GM11168 (cell line): ENCODE measurements around the gene GORASP2.

ENCODE experiments used
- in situ Hi-C: fragments of 300-500 bp; cut with MboI; formaldehyde crosslinking; loops from one replicate; pipeline ENCODE4 v1.12.0; 2022; ENCODE audit warnings: low sequenced_read_pairs; ENCODE audit not compliant: unreplicated experiment

Gene GORASP2

DNA sequence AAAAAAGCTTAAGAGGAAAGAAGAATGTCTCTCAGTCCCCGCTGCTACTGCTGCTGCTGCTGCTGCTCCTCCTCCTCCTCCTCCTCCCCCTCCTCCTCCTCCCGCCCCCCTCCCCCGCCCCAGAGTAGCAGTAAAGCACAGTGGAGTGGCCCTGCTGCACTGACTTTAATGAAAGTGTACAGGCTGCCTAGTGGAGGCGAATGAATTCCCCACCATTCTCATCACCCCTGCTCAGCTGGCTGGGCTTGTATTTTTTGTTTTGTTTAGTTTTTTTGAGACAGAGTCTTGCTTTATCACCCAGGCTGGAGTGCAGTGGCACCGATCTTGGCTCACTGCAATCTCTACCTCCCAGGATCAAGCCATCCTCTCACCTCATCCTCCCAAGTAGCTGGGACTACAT lies 34.3 kb downstream of the GORASP2 start:
- in situ Hi-C loops: no loop called here

GRCh38 chr2:170965446-170966225 lies 36.6 kb downstream of the GORASP2 start:
- in situ Hi-C loops: no loop called here

DNA sequence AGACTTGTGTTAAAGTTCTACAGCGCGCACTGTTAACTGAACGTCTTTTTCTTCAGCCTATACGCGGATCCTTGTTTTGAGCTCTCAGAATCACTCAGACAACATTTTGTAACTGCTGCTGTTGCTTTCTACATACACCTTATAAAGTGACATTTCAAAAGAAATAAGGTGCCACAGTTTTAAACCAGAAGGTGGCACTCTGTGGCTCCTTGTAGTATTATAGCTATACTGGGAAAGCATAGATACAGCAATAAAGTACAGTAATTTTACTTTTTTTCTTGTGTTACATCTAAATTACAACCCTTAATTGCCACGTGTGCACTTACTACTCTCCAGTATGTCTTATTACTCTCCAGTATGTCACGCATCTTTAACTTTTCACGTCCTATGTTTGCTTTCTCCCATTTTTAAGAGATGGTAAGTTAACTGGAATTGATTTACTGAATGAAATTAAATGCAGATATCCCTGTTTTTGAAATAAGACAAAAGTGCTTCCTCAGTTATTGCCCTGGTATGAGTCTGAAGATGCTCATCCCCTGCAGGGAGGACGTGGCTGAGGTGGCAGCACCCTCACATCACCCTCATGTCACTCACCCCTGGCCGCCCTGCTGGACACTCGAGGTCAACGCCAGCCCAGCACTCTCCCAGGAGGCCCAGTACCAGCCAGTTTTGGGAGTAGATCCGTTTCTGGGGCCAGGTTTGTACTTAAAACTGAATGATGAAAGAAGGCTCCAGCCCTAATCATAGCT lies 37.8 kb downstream of the GORASP2 start:
- in situ Hi-C loops: no loop called here

- in situ Hi-C loops: no loop called here
Measured at GRCh38 chr2:170967553-170967952, 38.5 kb downstream of the GORASP2 start.

DNA sequence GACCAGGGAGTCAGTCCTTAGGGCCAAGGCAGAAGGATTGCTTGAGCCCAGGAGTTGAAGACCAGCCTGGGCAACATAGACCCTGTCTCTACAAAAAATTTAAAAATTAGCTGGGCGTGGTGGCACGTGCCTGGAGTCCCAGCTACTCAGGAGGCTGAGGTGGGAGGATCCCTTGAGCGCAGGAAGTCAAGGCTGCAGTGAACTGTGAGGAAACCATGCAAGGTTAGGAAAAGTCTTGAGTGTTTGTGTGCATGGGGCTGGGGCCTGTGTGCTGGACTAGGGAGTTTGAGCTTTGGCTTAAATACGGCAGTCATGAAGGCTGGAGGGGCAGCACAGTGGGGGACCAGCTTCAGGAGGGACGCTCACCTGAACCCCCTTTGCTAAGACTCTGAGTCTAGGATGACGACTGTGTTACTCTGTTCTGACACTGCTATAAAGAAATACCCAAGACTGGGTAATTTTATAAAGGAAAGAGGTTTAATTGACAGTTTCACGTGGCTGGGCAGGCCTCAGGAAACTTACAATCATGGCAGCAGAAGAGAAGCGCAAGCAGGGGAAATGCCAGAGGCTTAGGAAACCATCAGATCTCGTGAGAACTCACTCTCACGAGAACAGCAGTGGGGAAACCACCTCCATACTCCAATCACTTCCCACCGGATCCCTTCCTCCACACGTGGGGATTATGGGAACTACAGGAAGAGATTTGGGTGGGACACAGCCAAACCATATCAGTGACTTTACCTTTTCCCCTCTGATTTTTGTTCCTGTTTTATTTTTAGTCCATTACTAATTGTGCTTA lies 39.4 kb downstream of the GORASP2 start:
- in situ Hi-C loops: no loop called here

GRCh38 chr2:170969030-170969429 lies 40.0 kb downstream of the GORASP2 start:
- in situ Hi-C loops: no loop called here

DNA sequence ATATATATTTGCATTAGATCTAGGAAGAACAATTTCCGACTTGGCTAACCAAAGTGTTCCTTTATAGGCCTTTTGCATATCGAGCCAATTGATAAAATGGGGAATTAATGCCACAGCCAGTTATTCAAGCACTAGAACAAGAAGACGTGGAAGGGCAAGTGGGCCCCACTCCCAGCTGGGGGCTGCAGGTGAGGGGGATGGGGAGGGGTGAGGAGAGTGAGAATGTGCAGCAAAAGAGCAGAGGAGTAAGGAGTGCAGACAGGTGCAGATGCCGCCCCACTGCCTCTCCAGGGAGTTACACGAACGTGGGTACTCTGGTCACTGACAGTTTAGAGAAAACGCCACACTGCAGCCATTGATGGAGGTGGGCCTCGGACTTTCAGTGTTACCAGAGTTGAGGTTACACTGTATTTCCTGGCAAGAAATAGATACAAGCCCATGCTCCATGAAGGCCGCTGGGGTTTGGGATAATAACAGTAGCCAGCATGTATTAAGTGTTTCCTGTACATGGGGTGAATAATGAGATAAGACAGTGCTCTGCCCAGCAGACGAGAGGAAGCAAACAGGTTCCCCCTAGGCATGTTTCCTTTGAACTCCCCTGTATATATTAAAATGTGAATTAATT lies 40.9 kb downstream of the GORASP2 start:
- in situ Hi-C loops: loop anchor here (10.0 kb wide), 1 partner anchor 445 kb away; no protein-coding TSS in a partner anchor

- in situ Hi-C loops: loop anchor here (10.0 kb wide), 1 partner anchor 444 kb away; no protein-coding TSS in a partner anchor
Measured at GRCh38 chr2:170971071-170971470, 42.0 kb downstream of the GORASP2 start.

- in situ Hi-C loops: loop anchor here (10.0 kb wide), 1 partner anchor 442 kb away; no protein-coding TSS in a partner anchor
Measured at GRCh38 chr2:170972296-170973224, 43.5 kb downstream of the GORASP2 start.

DNA sequence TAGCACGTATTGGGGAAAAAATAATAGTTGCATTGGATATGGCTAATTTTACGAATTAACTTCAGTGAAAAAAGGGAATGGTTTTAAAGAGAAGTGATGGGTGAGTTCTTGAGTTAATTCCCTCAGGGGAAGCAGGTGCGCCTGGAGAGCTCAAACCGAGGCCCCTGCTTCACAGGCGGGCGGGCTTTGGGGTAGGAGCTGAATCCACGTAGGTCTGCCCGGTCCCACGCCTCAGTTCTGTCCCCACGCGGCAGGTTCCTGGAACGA lies 44.1 kb downstream of the GORASP2 start:
- in situ Hi-C loops: loop anchor here (10.0 kb wide), 1 partner anchor 442 kb away; no protein-coding TSS in a partner anchor

DNA sequence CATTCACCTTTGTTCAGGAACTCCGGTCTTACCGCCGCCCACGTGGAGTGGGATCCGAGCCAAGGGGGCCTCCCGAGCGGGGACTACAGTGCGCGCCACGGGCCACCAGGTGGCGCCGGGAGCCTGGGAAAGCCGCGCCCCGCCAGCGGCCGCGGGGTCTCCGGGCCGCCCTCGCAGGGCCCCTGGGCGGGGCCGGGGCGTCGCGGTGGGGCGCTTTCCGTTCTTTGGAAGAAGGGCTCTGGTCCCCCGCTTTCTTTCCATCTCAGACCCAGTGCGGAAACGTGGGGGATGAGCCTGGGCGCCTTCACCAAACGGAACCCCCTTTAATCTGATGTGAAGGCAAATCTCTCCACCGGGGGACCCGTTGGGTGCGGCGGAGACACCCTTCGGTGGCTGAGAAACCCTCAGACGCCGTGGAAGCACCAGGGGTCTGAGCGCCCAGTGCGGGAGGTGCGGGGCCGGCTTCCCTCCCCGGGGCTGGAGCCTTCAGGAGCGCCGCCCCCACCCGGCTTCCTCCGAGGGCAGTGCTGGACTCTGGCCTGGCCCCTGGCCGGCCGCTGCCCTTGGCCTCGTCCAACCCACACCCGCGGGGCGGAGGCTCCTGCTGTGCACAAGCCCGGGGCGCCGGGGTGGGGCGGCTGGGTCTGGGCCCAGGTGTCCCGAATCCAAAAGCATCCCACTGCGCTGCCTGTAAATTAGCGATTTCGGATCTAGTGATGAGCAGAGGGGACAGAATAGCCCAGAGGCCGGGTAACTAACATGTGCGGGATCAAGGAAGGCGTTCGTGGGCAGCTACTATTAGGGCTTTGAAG lies 44.6 kb downstream of the GORASP2 start:
- in situ Hi-C loops: loop anchor here (10.0 kb wide), 1 partner anchor 441 kb away; no protein-coding TSS in a partner anchor

DNA sequence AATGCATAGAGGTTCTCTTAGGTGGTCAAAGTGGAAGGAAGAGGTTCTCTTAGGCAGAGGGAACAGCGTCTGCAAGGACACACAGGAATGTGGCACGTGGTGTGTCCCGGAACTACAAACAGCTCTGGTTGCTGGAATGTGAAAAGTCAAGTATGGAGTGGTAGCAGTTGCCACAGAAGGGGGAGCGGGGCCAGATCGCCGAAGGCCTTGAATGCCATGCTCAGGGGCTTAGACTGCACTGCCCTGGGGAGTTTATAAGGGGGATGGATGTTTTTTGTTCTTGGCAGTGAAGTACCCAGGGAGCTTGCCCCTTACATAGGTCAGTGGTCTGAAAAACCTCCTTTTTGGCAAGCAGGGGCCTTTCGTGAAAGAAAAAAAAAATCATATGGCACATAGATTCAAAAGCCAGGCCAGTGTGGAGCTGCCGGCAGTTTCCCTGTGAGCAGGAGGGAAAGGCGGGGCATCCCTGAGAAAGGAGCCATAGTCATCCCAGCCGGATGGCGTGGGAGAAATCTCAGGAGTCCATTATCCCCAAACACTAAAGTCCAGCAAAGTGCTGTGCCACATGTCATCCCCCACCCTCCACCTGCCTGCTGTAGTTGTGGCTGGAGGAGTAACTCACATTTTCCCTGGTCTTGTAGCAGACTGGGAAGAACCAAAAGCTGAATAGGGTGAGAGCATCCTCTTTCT lies 45.4 kb downstream of the GORASP2 start:
- in situ Hi-C loops: loop anchor here (10.0 kb wide), 1 partner anchor 440 kb away; no protein-coding TSS in a partner anchor

GRCh38 chr2:170975127-170975942 lies 46.3 kb downstream of the GORASP2 start:
- in situ Hi-C loops: loop anchor here (10.0 kb wide), 1 partner anchor 439 kb away; no protein-coding TSS in a partner anchor

- in situ Hi-C loops: loop anchor here (10.0 kb wide), 1 partner anchor 439 kb away; no protein-coding TSS in a partner anchor
Measured at GRCh38 chr2:170975943-170976270, 46.9 kb downstream of the GORASP2 start.

DNA sequence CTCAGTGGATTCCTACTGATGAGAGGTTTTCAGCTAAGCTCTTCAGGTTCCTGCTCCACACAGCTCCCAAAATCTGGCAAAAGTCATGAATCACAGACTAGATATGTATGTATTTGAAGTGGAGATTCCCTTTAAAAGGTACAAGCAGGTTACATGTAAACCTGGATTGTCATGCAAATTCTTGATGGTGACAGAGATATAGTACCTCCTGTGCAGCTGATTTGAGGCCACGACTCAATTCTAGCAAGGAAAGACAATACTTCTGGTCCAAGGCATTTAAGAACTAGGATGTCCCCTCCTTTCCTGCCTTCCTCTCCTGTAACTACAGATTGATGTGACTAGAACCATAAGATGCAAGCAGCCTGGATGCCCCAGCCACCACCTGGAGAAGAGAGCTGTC lies 55.0 kb downstream of the GORASP2 start:
- in situ Hi-C loops: no loop called here

DNA sequence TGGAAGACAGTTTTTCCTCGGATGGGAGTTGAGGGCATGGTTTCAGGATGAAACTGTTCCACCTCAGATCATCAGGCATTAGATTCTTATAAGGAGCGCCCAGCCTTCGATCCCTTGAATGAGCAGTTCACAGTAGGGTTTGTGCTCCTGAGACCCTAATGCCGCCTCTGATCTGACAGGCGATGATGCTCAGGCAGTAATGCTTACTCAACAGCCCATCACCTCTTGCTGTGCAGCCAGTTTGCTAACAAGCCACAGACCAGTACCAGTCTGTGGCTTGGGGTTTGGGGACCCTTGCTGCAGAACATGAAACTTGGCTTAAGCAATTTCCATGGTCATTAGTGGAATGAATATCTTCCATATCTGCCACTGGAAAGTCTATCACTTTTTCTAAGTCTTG lies 56.4 kb downstream of the GORASP2 start:
- in situ Hi-C loops: no loop called here
